IMR-90 (cell line): Measurements from ENCODE around the gene CERS6. TPM values are rescaled to one million over a fixed set of nuclear protein-coding genes. Genes with fewer than 3 reads are reported as not detected.

Experiments used
- ATAC-seq: fragments of 200-7000 bp; cut with Tn5 transposase; 2 replicates; pipeline ENCODE4 v1.9.1; 2020; ENCODE audit warnings: low read depth, mild to moderate bottlenecking, moderate library complexity
- BruUV-seq: library from RNA; stranded (reverse); fragments of 400-500 nt; replicated peaks from 2 replicates; lab custom pipeline; 2021; lab: Mats Ljungman, UMichigan
- CTCF ChIA-PET: fragments of 300-600 bp; formaldehyde crosslinking; extraction: SDS; loops from one replicate; lab custom pipeline; 2021; ENCODE audit warnings: antibody characterized with exemption; lab: Yijun Ruan, JAX
- POLR2A ChIA-PET: fragments of 300-600 bp; sonication (Branson Sonifier 250); formaldehyde crosslinking; loops from one replicate; lab custom pipeline; 2022; ENCODE audit warnings: antibody characterized with exemption; ENCODE audit not compliant: unreplicated experiment; lab: Charles Lee
- DNase-seq: peaks from one replicate; pipeline ENCODE4 v3.0.0; 2013
- H2AFZ ChIP-seq: replicated peaks from 2 replicates; pipeline ENCODE3; 2013; ENCODE audit warnings: low read length, mild to moderate bottlenecking; ENCODE audit not compliant: poor library complexity
- H2AK5ac ChIP-seq: 2 replicates; pipeline ENCODE4 v1.6.1; 2013; ENCODE audit warnings: low read depth, low read length, inconsistent platforms
- H2AK9ac ChIP-seq: replicated peaks from 2 replicates; pipeline ENCODE3; 2013; ENCODE audit warnings: mild to moderate bottlenecking, low read depth, low read length, moderate library complexity; ENCODE audit not compliant: poor library complexity
- H2BK120ac ChIP-seq: 2 replicates; pipeline ENCODE4 v1.6.1; 2013; ENCODE audit warnings: low read depth, low read length, inconsistent platforms
- H2BK15ac ChIP-seq: 3 replicates; pipeline ENCODE4 v1.6.1; 2013; ENCODE audit warnings: low read depth, low read length, inconsistent platforms
- H2BK20ac ChIP-seq: 2 replicates; pipeline ENCODE4 v1.6.1; 2013; ENCODE audit warnings: low read depth, mild to moderate bottlenecking, inconsistent platforms, low read length, moderate library complexity
- H2BK5ac ChIP-seq: 2 replicates; pipeline ENCODE4 v1.6.1; 2013; ENCODE audit warnings: mild to moderate bottlenecking, low read depth, low read length, inconsistent platforms; ENCODE audit not compliant: poor library complexity, severe bottlenecking
- H3K14ac ChIP-seq: replicated peaks from 2 replicates; pipeline ENCODE4 v1.6.1; 2013; ENCODE audit warnings: low read depth, low read length, inconsistent platforms
- H3K18ac ChIP-seq: 2 replicates; pipeline ENCODE4 v1.6.1; 2013; ENCODE audit warnings: low read depth, low read length, control low read depth
- H3K23ac ChIP-seq: 2 replicates; pipeline ENCODE4 v1.6.1; 2013; ENCODE audit warnings: low read depth, low read length, inconsistent platforms
- H3K27ac ChIP-seq: 2 replicates; pipeline ENCODE4 v1.5.1; 2013; ENCODE audit warnings: mild to moderate bottlenecking, control low read depth, low read length; ENCODE audit not compliant: insufficient read depth
- H3K27me3 ChIP-seq: 2 replicates; pipeline ENCODE4 v1.6.1; 2013; ENCODE audit warnings: low read length; ENCODE audit not compliant: control insufficient read depth, insufficient read depth
- H3K36me3 ChIP-seq: 2 replicates; pipeline ENCODE4 v1.6.1; 2013; ENCODE audit warnings: low read length, mixed read lengths; ENCODE audit not compliant: control insufficient read depth, insufficient read depth
- H3K4ac ChIP-seq: 2 replicates; pipeline ENCODE4 v1.6.1; 2013; ENCODE audit warnings: low read depth, low read length, inconsistent platforms
- H3K4me1 ChIP-seq: 2 replicates; pipeline ENCODE4 v1.6.1; 2013; ENCODE audit warnings: low read length, mixed read lengths; ENCODE audit not compliant: control insufficient read depth, insufficient read depth
- H3K4me2 ChIP-seq: 2 replicates; pipeline ENCODE4 v1.6.1; 2013; ENCODE audit warnings: low read depth, mild to moderate bottlenecking, control low read depth, low read length, moderate library complexity
- H3K4me3 ChIP-seq: 2 replicates; pipeline ENCODE4 v1.5.1; 2013; ENCODE audit warnings: low read depth, mild to moderate bottlenecking, control low read depth, low read length, moderate library complexity; ENCODE audit not compliant: insufficient read depth
- H3K56ac ChIP-seq: 2 replicates; pipeline ENCODE4 v1.6.1; 2013; ENCODE audit warnings: low read length, inconsistent platforms; ENCODE audit not compliant: insufficient read depth; ENCODE audit errors: extremely low read depth
- H3K79me1 ChIP-seq, 2 experiments: 2 replicates each; pipeline ENCODE4 v1.6.1; 2013; ENCODE audit warnings: low read length in 2 of 2, inconsistent platforms in 1 of 2, low read depth in 1 of 2
- H3K9ac ChIP-seq: 2 replicates; pipeline ENCODE4 v1.6.1; 2013; ENCODE audit warnings: low read depth, low read length, control low read depth
- H3K9me1 ChIP-seq: 2 replicates; pipeline ENCODE4 v1.6.1; 2013; ENCODE audit warnings: low read length, inconsistent platforms; ENCODE audit not compliant: insufficient read depth
- H3K9me3 ChIP-seq: 2 replicates; pipeline ENCODE4 v1.6.1; 2013; ENCODE audit warnings: low read length; ENCODE audit not compliant: control insufficient read depth, insufficient read depth
- H4K20me1 ChIP-seq: 2 replicates; pipeline ENCODE4 v1.6.1; 2013; ENCODE audit warnings: low read length, inconsistent platforms; ENCODE audit not compliant: insufficient read depth
- H4K5ac ChIP-seq: 2 replicates; pipeline ENCODE4 v1.6.1; 2013; ENCODE audit warnings: mild to moderate bottlenecking, low read depth, low read length, control low read depth
- H4K8ac ChIP-seq, 2 experiments: 2 replicates each; pipeline ENCODE4 v1.6.1; 2013; ENCODE audit warnings: low read depth in 2 of 2, low read length in 2 of 2, control low read depth in 1 of 2, inconsistent platforms in 1 of 2
- H4K91ac ChIP-seq: 2 replicates; pipeline ENCODE4 v1.6.1; 2013; ENCODE audit warnings: low read depth, low read length, inconsistent platforms; ENCODE audit not compliant: insufficient read depth
- ELK1 ChIP-seq: fragments of 150-350 bp; IDR thresholded peaks from 2 replicates; pipeline ENCODE4 v1.6.1; 2016; ENCODE audit warnings: low read depth, mild to moderate bottlenecking, low read length, moderate library complexity, borderline replicate concordance
- FOS ChIP-seq: fragments of 150-350 bp; IDR thresholded peaks from 2 replicates; pipeline ENCODE4 v1.6.1; 2016; ENCODE audit warnings: low read depth, low read length
- SMC3 ChIP-seq: fragments of 150-350 bp; IDR thresholded peaks from 2 replicates; pipeline ENCODE4 v1.6.1; 2016; ENCODE audit warnings: low read depth, mild to moderate bottlenecking, antibody characterized with exemption, low read length, moderate library complexity
- WGBS, 2 experiments: methylation state at CpG; one replicate each; pipeline versions ENCODE4 v1.1.5 to v1.1.7; 2013; ENCODE audit warnings: missing lambda C conversion rate in 2 of 2; ENCODE audit not compliant: insufficient read length in 1 of 2; ENCODE audit errors: extremely low coverage in 2 of 2; 5-methylcytosine and 5-hydroxymethylcytosine counted together
- dilution Hi-C: fragments of 300-500 bp; cut with HindIII; formaldehyde crosslinking; loops from one replicate; pipeline ENCODE4 v1.14.3; 2018; ENCODE audit warnings: low sequenced_read_pairs; ENCODE audit not compliant: unreplicated experiment
- in situ Hi-C: fragments of 300-500 bp; cut with MboI; formaldehyde crosslinking; loops from 3 replicates; pipeline ENCODE4 v1.14.3; 2019; ENCODE audit warnings: low sequenced_read_pairs, inconsistent platforms, mixed read lengths
- intact Hi-C: fragments of 100-400 bp; cut with micrococcal nuclease; formaldehyde crosslinking; loops from 2 replicates; pipeline ENCODE4 v1.10.0; 2022
- polyA plus RNA-seq, 3 experiments: library from polyadenylated mRNA; depleted of rRNA; stranded (reverse); fragments of >200 nt; gene quantifications; 2 replicates each; pipeline ENCODE4 v1.2.3, GENCODE V29; 2012; ENCODE audit warnings: low replicate concordance in 1 of 3
- total RNA-seq: library from RNA; depleted of rRNA; stranded (reverse); fragments of >200 nt; gene quantifications from 2 replicates; pipeline ENCODE4 v1.2.3, GENCODE V29; 2012

The CERS6 gene
- total and polyA plus RNA-seq, 2 of the 4 experiments (the other 2 are of a cell fraction), result 2.1 to 5.7 TPM

GRCh38 chr2:168717790-168718502 lies 261.9 kb downstream of the CERS6 start:
- H3K4me2 ChIP-seq, result no peak overlapping the region
- no peak overlapping the region for H4K5ac ChIP-seq
- ATAC-seq, result no peak
- no peak overlapping the region for H2AK5ac ChIP-seq
- H3K4me3 ChIP-seq, result no peak overlapping the region
- no peak overlapping the region for H3K4ac ChIP-seq
- no peaks in the 10 kb centered on the region; the same call in 1 of the 2 replicates for H3K9me1 ChIP-seq
- H2BK5ac ChIP-seq, result no peak overlapping the region
- ChIA-PET CTCF (interaction anchor here (0.6 kb wide), 1 partner anchor 18 kb away, joined by 3 read pairs; no protein-coding TSS in a partner anchor), POLR2A (no interaction called here)
- H3K4me1 ChIP-seq, result no peaks in the 10 kb centered on the region
- no peak overlapping the region for H4K91ac ChIP-seq
- no TSS peak for BruUV-seq
- no peak overlapping the region for H3K14ac ChIP-seq
- no peaks in the 10 kb centered on the region for H3K9me3 ChIP-seq
- no peak overlapping the region for H2BK15ac ChIP-seq
- no peak overlapping the region for H2BK20ac ChIP-seq
- DNase-seq, result no peak
- H3K23ac ChIP-seq, result no peak overlapping the region
- WGBS, 2 experiments, result no CpG with 5 or more reads among the region's 3 CpGs
- no peaks in the 10 kb centered on the region for H3K79me1 ChIP-seq
- no peak overlapping the region for H3K27ac ChIP-seq
- no peaks in the 10 kb centered on the region for H3K36me3 ChIP-seq
- H2AK9ac ChIP-seq, result no peak overlapping the region
- no peak overlapping the region for H2AFZ ChIP-seq
- no peak for TF ChIP-seq FOS
- TF ChIP-seq SMC3, result no peak
- no peak for TF ChIP-seq ELK1
- in situ Hi-C loops, result no loop called here
- intact Hi-C loops, result no loop called here
- H4K8ac ChIP-seq, result no peak overlapping the region
- H3K18ac ChIP-seq, result no peak overlapping the region
- no peaks in the 10 kb centered on the region for H3K27me3 ChIP-seq
- H4K20me1 ChIP-seq, result no peaks in the 10 kb centered on the region
- H3K9ac ChIP-seq, result no peak overlapping the region
- no peak overlapping the region for H3K56ac ChIP-seq
- dilution Hi-C loops, result no loop called here
- H2BK120ac ChIP-seq, result no peak overlapping the region
